Measurements from ENCODE around the gene HNRNPM. TPM values are rescaled to one million over a fixed set of nuclear protein-coding genes. Genes with fewer than 3 reads are reported as not detected.
A peak's percentile ranks its signal among the peaks of the same experiment; 100 is the strongest.
"Not testable (repeated sequence)": the region's sequence is repeated elsewhere in the genome, so short reads cannot be mapped to it uniquely, and the experiment has no call there.

HNRNPM gene, protein sequence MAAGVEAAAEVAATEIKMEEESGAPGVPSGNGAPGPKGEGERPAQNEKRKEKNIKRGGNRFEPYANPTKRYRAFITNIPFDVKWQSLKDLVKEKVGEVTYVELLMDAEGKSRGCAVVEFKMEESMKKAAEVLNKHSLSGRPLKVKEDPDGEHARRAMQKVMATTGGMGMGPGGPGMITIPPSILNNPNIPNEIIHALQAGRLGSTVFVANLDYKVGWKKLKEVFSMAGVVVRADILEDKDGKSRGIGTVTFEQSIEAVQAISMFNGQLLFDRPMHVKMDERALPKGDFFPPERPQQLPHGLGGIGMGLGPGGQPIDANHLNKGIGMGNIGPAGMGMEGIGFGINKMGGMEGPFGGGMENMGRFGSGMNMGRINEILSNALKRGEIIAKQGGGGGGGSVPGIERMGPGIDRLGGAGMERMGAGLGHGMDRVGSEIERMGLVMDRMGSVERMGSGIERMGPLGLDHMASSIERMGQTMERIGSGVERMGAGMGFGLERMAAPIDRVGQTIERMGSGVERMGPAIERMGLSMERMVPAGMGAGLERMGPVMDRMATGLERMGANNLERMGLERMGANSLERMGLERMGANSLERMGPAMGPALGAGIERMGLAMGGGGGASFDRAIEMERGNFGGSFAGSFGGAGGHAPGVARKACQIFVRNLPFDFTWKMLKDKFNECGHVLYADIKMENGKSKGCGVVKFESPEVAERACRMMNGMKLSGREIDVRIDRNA
- total RNA-seq = 154 TPM

DNA sequence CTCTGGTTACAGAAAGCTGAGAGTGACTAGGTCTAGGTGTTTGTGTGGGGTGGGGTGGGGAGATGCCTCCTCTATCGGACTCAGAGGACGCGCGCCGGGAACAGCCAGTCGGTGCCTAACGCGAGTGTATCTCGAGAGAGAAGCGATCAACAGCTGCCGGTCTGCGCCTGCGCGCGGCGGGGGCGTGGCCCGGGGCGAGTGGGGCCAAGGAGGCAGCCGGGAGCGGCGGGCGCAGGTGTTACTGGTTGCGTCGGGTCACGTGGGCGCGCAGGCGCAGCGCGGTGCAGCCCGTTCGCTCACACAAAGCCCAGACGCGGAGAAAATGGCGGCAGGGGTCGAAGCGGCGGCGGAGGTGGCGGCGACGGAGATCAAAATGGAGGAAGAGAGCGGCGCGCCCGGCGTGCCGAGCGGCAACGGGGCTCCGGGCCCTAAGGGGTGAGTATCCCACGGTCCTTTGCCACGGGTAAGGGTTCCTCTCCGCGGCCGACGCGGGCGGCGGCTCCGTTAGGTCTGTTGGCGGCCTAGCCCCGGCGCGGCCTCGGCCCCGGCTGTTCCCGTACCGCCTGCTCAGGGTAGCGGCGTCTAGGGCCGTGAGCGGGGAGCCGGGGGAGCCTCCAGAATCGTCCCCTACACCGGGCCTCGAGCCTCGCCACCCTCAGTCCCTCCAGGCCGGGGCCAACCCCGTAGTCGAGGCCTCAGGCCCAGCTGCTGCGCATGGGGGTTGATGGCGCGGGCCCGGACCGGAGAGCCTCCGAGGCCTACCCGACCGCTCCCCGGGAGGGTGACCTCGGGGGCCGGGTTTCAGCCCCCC is at the start of gene HNRNPM:
HNRNPM (plus strand) TSS at position 299 of the 811 bp plus-strand sequence; CDS start at position 323, 24 bp downstream.
- intact Hi-C loops (cut with DNase I) = no loop called here

DNA sequence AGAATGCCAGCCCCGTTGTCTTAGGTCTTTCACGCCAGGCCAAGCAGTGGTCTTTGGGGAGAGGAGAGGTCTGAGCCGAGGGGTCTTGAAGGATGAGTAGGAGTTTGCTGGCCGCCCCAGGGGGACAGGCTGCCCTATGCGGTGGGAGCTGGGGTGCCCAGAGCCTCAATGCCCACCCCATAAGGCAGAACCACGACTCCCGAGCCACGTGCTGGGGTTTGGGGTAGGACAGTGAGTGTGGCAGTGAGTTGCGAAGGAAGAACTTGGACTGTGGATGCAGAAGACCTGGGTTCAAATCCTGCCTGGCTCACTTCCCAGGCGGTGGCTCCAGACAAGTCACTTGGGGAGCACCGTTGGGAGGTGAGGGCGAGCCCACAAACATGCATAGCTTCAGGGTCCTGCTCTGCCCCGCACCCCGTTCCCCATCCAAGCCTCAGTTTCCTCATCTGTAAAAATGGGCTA is 49.1 kb upstream of the HNRNPM start:
- ATAC-seq = no peak
- intact Hi-C loops (cut with DNase I) = loop anchor here (5.0 kb wide), 1 partner anchor 1013 kb away; no protein-coding TSS in a partner anchor
- DNase-seq (ENCODE audit: low spot score) = no peak

More for the DNA sequence above, at the start of gene HNRNPM:
- ATAC-seq (peak; percentile 99), DNase-seq (ENCODE audit: low spot score) (peak; percentile 100)

DNA sequence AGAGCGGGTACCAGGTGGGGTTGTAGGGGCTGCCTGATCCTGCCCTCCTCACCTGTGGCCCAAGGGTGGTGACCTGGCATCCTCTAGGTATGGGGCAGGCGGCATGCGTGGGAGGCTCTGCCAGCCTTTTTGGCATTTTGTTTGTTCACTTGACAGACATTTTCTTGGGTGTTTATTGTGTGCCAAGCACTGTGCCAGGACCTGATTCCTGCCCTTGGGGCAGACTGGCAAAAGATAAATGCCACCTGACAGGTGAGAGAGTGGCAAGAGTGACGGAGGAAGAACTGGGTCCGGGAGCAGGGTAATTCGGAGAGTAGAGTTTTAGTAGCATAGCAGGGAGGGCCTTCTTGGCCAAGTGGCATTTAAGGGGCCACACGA is 48.6 kb upstream of the HNRNPM start:
- DNase-seq (ENCODE audit: low spot score) = no peak
- no peak for ATAC-seq

DNA sequence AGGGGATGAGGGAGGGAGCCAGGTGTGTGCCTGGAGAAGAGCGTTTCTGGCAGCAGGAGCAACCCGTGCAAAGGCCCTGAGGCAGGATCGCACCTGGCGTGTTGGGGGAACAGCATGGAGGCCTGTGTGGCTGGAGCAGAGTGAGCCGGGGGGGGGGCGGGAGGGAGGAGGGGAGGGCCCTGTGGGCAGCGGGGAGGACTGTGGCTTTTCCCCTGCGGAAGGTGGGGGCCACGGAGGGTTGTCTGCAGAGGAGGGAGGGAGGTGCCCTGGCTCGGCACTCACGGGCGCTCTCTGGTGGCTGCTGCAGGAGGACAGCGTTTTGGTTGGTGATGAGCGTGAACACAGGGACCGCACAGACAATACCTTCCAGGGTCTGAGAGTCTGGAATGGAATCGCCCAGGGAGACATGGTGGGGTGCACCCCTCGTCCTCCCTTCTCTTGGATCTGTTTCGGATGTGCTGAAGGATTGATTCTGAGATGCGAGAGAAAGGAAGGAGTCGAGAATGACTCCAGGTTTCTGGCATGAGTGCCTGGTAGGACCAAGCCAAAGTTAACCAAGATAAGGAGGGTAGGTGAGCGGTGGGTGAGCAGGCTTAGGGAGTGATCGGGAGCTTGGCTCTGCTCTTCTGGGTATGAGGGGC is 48.1 kb upstream of the HNRNPM start:
- ATAC-seq (peak; percentile 54), DNase-seq (ENCODE audit: low spot score) (peak; percentile 81)
- intact Hi-C loops (cut with DNase I) = loop anchor here (5.0 kb wide), 1 partner anchor 1014 kb away; no protein-coding TSS in a partner anchor

More for the DNA sequence above, 48.6 kb upstream of the HNRNPM start:
- intact Hi-C loops (cut with DNase I) = loop anchor here (5.0 kb wide), 1 partner anchor 1014 kb away; no protein-coding TSS in a partner anchor

DNA sequence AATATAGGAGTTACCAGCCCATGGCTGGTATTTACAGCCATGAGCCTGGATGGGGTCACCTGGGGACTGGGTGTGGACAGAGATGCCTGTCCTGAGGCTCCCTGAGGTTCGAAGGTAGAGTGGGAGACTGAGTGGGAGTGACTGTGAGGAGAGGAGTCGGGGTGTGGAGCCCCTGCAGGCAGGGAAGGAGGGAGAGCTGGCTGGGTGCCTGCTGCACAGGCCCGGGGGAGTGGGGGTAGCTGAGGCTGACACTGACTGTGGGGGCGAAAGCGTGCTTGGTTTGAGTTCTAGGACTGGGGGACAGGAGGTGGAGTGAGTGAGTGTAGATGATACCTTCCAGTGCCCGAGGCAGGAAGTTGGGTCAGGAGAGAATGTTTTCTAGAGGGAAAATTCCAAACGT is 47.5 kb upstream of the HNRNPM start:
- DNase-seq (ENCODE audit: low spot score) = no peak
- intact Hi-C loops (cut with DNase I) = loop anchor here (5.0 kb wide), 1 partner anchor 1015 kb away; no protein-coding TSS in a partner anchor

DNA sequence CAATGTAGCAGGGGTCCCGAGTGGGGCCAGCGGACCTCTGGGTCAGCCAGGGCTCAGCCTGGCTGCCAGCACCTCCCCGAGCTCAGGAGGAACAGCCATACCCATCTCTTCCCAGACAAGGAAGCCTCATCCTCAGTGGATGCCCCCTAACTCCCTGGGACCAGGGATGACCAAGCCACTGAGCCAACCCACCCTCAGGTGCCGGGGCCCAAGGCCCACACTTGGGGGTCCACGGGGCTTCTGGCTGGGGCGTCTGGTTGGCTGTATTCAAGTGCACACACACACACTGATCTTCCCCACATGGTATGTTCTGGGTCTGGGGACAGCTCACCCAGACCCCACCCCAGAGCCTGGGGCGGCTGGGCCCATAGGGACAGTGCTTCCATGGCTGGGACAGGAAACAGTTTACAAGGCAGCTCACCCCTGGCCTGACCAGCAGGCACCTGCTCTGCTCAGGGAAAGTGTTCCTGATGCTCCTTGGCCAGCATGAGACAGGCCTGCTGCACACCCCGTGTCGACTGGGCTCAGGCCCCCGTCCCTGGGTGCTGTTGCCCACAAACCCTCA is 46.9 kb upstream of the HNRNPM start:
- ATAC-seq (no peak), DNase-seq (ENCODE audit: low spot score) (no peak)
- intact Hi-C loops (cut with DNase I) = loop anchor here (5.0 kb wide), 1 partner anchor 1016 kb away; no protein-coding TSS in a partner anchor

More for the DNA sequence above, 47.5 kb upstream of the HNRNPM start:
- no peak for ATAC-seq

DNA sequence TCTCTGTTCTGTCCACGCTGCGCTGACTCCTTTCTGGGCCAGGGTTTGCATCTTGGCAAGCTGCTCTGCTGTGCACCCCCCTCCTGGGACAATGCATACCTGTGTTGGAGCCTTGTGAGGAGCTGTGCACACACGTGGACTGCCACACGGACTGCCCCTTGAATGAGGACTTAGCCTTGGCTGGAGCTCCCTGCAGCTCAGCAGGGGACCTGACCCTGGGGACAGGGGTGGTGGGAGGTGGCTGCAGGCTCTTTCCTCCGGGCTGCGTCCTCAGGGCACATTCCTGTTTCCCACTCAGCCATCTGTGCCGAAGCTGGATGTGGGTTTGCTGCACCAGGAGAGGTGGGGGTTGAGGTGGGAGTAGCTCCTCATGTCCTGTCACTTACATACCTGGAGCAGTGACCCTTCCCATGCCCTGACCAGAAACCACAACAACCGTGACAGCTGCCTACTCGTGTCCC is 46.4 kb upstream of the HNRNPM start:
- ATAC-seq (no peak), DNase-seq (ENCODE audit: low spot score) (no peak)
- intact Hi-C loops (cut with DNase I) = loop anchor here (5.0 kb wide), 1 partner anchor 1016 kb away; no protein-coding TSS in a partner anchor

DNA sequence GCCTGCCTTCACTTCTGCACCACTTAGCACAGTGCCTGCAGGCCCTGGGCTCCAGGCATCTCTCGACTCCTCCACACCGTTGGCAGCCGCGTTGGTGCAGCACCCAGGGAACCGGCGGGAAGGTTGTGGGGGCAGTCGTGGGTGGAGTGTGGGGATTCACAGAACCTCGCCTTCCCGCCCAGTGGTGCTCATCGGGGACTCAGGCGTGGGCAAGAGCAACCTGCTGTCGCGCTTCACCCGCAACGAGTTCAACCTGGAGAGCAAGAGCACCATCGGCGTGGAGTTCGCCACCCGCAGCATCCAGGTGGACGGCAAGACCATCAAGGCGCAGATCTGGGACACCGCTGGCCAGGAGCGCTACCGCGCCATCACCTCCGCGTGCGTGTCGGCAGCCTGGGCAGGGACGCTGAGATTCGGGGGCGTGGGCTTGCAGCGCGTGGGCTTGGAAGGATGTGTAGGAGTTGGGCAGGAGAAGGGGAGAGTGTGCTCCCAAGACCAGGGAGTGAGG is 45.0 kb upstream of the HNRNPM start:
- no peak for ATAC-seq
- no peak for DNase-seq (ENCODE audit: low spot score)
- intact Hi-C loops (cut with DNase I) = loop anchor here (5.0 kb wide), 1 partner anchor 1017 kb away; no protein-coding TSS in a partner anchor

DNA sequence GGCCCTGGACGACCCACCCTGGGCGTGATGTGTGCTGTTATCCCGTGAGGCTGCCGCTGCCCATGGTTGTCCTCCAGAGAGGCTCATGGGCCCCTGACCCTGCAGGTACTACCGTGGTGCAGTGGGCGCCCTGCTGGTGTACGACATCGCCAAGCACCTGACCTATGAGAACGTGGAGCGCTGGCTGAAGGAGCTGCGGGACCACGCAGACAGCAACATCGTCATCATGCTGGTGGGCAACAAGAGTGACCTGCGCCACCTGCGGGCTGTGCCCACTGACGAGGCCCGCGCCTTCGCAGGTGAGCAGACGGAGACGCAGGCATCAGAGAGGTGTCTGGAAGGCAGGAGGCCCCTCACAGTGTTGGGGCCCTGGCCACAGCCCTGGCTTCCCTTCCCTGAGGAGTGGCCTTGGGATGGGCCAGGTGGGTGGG is 42.8 kb upstream of the HNRNPM start:
- intact Hi-C loops (cut with DNase I) = no loop called here
- DNase-seq (ENCODE audit: low spot score) = no peak
- no peak for ATAC-seq

DNA sequence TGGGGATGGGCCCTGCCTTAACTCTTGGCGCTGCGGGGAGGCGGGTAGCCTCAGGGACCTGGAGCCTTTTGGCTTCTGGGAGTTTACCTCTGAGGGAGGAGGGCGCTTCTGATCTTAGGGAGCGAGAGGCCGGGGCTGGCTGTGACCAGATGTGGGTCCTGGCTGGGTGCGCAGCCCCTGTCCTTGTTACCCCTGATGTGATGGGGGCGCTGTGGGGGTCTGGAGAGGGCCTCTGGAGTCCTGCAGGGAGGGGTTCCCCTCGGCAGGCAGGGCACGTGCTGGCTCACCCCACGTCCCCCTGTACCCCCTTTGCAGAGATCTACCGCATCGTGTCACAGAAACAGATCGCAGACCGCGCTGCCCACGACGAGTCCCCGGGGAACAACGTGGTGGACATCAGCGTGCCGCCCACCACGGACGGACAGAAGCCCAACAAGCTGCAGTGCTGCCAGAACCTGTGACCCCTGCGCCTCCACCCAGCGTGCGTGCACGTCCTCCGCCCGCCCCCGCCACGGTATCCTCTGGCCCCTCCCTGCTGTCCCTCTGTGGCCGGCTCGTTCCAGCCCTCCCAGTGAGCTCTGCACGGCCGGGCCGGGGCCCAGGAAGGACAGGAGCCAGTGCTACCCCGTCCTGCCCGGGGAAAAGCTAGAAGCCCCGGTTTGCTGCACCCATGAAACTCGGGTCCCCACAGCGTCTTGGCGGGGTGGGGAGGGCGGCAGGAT is 41.5 kb upstream of the HNRNPM start:
- DNase-seq (ENCODE audit: low spot score) (no peak), ATAC-seq (peak; percentile 16)
- intact Hi-C loops (cut with DNase I) = no loop called here

DNA sequence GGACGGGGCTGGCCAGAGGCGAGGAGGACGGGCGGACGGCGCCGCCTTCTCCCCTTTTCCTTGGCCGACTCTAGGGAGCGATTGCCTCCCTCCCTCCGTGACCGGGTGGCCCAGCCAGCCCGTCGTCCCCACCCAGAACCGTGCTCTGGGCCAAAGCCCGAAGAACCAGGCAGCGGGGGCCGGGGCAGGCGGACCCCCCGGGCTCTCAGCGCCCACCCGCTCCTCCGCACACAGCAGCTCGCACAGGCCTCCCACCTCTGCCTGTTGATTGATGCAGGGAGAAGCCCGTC is 41.0 kb upstream of the HNRNPM start:
- ATAC-seq = no peak
- DNase-seq (ENCODE audit: low spot score) = no peak
- intact Hi-C loops (cut with DNase I) = no loop called here

DNA sequence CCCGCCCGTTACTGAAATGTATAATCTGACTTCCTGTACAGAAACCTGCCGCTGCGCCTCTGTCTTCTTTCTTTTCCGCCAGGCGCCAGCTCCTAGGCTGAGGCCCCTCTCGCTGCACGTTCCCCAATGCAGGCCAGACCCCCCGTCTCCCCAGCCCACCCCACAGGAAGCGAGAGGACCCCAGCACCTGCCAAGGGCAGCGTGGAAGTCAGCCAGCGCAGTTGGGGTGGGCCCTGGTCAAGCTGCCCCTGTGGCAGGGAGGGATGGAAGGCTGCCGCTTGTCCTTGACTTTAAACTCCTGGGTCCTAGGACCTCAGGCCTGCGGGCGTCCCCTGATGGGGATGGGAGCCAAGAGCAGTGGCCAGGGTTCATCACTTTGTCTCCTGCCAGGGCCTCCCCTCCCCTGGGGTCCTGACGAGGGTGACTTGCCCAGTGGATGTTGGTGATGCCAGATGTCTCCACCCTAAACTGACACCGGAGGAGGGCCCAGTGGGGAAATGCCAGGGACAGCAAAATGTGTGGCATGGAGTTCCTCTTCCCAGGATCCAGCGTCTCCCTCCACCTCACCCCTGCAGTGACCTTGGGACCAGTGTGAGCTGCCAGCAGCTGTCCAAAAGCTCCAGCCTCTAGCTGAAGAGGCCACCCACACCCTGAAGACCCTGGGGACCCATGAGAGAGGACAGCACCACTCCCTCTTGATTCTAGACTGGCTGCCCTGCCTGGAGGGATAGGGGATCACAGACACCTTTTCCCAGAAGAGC is 40.2 kb upstream of the HNRNPM start:
- no peak for ATAC-seq
- DNase-seq (ENCODE audit: low spot score) = no peak
- intact Hi-C loops (cut with DNase I) = no loop called here

DNA sequence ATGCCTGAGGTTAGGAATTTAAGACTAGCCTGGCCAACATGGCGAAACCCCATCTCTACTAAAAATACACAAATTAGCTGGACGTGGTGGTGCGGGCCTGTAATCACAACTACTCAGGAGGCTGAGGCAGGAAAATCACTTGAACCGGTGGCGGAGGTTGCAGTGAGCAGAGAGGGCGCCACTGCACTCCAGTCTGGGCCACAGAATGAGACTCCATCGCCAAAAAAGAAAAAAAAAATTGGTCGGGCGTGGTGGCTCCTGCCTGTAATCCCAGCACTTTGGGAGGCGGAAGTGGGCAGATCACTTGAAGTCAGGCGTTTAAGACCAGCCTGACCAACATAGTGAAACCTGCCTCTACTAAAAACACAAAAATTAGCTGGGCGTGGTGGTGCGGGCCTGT is 34.1 kb upstream of the HNRNPM start:
- ATAC-seq; intact Hi-C loops (cut with DNase I): not testable (repeated sequence)

DNA sequence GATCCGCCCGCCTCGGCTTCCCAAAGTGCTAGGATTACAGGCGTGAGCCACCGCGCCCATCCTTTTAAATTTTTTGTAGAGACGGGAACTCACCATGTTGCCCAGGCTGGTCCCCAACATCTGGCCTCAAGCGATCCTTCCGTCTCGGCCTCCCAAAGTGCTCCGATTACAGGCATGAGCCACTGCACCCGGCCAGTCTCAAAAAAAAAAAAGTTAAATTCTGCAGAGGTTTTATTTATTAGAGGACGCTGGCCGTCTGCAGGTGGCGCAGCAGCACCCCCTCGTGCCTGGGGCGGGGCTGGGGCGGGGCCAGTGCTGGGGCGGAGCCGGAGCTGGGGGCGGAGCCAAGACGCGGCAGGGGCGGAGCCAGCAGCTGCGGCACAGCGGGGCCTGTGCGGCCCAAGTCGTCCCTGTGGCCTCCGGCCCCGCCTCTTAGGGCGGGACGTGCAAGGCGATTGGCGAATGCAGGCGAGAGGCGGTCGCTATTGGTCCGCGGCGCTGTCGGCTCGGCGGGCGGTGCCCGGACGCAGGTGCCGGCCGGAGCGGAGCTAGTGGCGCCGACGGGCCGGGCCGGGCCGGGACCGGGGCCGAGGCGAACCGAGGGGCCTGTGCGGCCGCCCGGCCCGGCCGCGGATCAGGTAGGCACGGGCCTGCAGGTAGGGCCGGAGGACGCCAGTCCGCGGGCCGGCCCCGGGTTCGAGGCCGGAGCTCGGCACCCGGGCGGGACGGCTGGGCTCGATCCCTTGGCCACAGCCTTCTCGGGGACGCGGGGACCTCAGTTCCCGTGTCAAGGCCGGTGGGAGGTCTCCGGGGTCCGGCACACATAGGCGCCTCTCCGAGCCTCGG is 31.8 kb upstream of the HNRNPM start, which contains the start of gene MARCHF2:
MARCHF2 (plus strand) TSS at position 523 of the 846 bp plus-strand sequence. CDS start 8,536 bp downstream, outside the sequence.
- DNase-seq (ENCODE audit: low spot score) (peak; percentile 97), ATAC-seq (peak; percentile 100)
- intact Hi-C loops (cut with DNase I) = no loop called here

More for the DNA sequence above, 34.1 kb upstream of the HNRNPM start:
- not testable (repeated sequence) for DNase-seq (ENCODE audit: low spot score)

DNA sequence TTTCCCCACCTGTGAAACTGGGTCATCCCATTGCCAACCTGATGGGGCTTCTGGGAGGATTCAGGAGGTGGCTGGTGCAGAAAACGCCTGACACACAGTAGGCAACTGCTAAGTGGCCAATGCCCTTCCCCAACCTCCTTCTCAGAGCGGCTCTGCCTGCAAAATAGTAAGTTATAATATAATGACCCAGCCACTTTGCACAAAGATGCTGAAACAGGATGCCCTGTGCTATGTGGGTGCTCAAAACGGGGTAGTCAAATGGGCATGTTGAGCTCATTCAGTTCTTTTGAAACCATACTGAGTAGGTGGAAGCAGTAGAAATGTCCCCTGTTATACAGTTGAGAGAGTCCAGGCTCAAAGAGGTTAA is 31.2 kb upstream of the HNRNPM start:
- intact Hi-C loops (cut with DNase I) = no loop called here
- DNase-seq (ENCODE audit: low spot score) (no peak), ATAC-seq (no peak)

DNA sequence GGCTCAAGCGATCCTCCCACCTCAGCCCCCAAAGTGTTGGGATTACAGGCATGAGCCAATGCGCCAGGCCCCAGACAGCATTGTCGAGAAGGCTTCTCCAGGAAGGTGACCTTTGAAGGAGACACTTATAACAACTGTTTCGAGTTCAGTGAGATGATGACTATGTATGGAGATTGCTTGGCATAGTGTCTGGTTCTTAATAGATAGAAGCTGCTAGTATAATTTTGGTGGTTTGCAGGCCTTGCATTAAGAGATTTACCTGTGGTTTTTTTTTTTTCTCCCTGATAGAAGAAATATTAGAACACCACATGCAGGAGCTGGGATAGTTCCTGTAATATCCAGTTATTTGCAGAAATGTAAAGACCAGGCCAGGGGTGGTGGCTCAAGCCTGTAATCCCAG is 28.0 kb upstream of the HNRNPM start:
- DNase-seq (ENCODE audit: low spot score) = no peak
- intact Hi-C loops (cut with DNase I) = no loop called here
- no peak for ATAC-seq
